Brain pericyte (primary cell): ENCODE measurements around the gene LMAN1.

ENCODE experiments used
- DNase-seq: peaks from one replicate; pipeline ENCODE4 v3.0.0-alpha.2; 2012; ENCODE audit warnings: low read depth, low spot score

Gene LMAN1

GRCh38 chr18:59360381-59360780 is 1.3 kb upstream of the LMAN1 start:
- DNase-seq = no peak

GRCh38 chr18:59359576-59359952 is 499 bp upstream of the LMAN1 start:
- DNase-seq = no peak

DNA sequence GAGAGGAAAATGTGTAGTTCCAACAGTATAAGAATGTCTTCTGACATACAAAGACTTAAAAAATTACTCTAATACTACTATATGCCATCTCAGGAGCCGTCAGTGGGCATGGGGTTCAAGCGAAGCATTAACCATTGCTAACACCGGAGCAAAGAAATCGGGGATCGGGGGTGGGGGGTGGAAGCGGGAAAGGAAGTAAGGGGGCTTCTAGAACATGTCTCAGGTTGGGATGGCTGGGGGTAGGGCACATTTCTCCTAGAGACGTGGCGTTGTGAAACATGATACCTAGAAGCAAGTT is 702 bp downstream of the LMAN1 start:
- DNase-seq = no peak

DNA sequence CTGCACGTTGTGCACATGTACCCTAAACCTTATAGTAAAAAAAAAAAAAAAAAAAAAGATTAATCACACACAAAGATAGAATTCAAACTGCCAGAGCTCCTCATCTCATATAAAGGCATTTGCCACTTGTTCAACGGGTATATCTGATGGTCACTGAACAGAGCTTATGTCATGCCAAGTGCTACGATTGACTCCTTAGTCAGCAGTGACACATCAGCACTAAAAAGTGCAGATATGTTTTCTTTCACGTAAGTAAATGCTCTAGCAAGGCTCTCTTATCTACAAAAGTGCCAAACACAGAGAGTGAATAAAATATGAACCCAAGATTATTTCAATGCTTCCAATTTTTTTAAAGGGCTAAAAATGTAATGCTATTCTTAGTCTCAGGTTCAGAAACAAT is 1.1 kb downstream of the LMAN1 start:
- no peak for DNase-seq

GRCh38 chr18:59354731-59355130 is 4.3 kb downstream of the LMAN1 start:
- no peak for DNase-seq

GRCh38 chr18:59353079-59353680 is 5.9 kb downstream of the LMAN1 start:
- DNase-seq = no peak

DNA sequence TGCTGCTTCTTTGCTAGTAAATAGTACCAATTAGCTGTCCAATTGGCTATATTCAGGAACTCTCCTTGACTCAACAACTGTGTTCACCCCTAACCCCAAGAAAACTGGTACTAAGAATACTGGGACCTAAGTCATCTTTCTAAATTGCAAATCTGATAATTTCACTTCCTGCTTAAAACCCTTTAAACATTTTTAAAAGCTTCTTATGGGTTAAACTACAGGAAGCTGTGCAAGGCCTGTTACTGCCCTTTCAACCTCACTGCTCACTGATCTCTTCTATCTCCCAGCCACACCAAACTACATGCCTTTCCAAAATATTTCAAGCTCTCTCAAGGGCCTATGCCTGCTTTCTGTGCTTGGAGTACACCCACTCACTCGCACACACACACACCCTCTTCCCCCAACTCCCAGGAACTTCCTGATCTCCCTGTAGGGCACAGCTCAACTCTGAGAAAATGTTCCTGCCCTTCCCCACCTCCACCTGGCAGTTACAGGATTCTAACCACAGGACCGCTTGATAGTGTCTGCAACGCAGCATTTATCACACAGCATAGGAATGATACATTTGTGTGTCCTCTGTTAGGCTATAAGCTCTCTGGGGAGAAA is 6.7 kb downstream of the LMAN1 start:
- no peak for DNase-seq

DNA sequence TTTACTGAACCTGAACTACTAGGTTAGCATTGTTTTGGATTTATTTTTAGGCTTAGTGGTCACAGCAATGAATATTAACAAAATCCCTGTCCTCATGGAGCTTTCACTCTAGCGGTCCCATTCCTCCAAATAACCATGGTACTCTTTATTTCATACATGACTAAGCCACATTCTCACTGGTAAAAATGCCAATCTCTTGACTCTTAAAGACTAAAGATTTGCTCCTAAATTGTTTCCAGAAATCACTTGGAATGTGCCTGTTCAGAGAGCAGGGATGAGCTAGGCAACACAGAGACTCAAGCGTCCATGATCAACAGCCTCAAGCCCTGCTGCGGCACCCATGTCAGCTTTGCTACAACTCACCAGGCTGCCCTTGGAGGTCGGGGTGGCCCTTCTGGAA is 13.5 kb downstream of the LMAN1 start:
- no peak for DNase-seq

DNA sequence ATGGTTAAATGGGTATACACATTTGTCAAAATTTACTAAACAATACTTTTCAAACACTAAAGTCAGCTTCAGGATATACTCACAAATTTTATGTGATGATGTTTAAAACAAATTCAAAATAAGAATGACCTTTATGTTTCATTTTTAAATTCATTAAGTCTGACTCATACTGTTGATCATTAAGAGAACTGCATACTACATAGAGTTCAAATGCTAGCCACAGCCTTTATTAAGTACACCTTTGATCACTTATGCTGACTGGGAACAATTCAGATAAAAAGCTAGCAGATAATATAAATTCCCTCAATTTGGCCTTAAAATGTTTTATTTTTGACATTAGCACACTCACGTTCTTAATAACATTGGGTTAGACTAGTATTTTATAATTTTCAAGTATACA is 14.1 kb downstream of the LMAN1 start:
- no peak for DNase-seq

DNA sequence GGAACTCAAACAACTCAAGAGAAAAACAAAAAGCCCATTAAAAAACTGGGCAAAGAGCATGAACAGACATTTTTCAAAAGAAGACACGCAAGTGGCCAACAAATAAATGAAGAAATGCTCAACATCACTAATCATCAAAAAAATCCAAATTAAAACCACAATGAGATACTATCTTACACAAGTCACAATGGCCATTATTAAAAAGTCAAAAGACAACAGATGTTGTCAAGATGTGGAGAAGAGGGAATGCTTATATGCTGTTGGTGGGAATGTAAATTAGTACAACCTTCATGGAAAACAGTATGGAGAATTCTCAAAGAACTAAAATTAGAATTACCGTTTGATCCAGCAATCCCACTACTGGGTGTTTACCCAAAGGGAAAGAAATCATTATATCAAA is 15.1 kb downstream of the LMAN1 start:
- no peak for DNase-seq

GRCh38 chr18:59340817-59341216 is 18.2 kb downstream of the LMAN1 start:
- DNase-seq = no peak

- DNase-seq = no peak
Observed at GRCh38 chr18:59340312-59340711, 18.8 kb downstream of the LMAN1 start.

GRCh38 chr18:59332986-59333385 is 26.1 kb downstream of the LMAN1 start:
- no peak for DNase-seq

DNA sequence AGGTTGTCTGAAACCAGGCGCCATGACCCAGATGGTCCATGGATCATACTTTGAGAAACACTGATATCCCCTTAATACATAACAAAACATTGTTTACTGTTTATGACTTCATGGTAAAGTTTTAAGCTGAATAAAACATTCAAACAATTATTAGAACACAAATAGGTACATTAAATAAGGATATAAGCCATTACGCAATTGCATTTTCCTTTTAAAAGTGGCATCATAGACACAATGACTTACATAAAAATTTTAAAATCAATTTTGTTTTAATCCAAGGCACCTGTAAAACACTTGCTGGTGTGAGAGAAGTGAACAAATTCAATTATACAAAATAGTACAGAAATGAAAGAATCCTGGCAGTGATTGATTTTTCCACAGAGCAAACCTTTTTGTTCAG is 30.4 kb downstream of the LMAN1 start:
- no peak for DNase-seq

GRCh38 chr18:59325965-59326364 is 33.1 kb downstream of the LMAN1 start:
- DNase-seq = no peak

DNA sequence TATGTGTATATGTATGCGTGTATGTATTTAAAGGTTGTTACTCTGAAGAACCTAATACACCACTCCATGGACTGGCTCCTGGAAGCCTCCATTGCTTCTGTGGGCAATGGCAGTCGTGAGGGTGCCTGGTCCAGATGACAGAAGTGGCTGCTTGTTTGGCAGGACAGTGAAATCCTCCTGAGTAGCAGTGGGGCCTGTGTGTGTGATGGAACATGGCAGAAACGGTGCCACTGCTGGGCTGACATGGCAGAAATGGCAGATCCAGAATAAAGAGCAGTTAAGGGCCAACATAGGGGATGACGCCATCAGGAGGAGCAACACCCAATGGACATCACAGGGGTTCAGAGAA is 34.5 kb downstream of the LMAN1 start:
- DNase-seq = no peak

DNA sequence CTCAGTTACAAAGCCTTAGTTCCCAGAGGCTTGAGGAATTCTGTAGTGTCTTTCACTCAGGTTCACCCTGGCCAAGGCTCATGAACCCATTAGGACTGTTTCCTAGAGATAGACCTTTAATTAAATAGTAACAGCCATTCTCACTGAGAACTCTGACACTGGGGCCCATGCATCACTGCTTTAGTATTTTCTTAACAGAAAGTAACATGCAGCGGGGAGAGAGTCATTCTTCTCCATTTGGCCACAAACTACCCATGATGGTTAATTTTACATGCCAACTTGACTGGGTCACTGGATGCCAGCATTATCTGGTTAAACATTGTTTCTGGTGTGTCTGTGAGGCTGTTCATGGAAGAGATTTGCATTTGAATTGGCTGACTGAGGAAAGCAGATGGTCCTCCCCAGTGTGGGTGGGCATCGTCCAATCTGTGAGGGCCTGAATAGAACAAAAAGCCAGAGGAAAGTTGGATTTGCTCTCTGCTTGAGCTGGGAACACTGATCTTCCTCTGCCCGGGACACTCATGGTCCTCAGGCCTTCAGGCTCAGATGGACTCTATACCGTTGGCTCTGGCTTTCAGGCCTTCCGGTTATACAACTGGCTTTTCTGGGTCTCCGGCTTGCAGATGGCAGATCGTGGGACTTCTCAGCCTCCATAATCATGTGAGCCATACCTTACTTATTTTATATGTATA is 35.0 kb downstream of the LMAN1 start:
- no peak for DNase-seq

DNA sequence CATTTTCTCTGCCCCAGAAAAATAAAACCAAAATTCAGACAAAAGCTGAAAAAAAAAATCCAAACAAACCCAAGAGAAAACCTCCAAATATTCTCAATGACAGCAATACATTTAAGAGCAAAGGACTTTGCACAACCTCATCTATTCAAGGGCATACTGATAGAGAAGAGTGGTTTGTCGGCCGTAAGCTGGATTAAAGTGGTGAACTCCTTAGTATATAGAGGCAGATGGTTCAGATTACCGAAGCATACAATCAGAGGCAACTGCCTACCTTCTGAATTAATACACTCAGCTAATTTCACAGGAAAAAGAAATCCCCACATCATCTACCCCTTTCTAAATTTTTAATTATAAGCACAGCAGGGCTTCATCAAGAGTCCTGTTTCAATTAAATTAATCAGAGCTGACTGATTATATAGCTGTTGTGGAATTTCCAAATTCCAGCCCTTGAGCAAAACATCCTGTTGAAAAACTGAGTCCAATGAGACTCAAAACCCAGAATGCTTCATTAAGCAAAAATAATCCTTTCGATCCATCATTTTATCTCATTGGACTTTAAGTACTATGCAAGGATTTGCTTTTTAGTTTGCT is 40.5 kb downstream of the LMAN1 start, which contains the start of gene CPLX4:
Gene CPLX4, minus strand, starts transcription at position 190 of the 591 bp plus-strand sequence. Its CDS starts 187 bp downstream, at position 3.
- DNase-seq = no peak

GRCh38 chr18:59311631-59312030 is 47.4 kb downstream of the LMAN1 start:
- no peak for DNase-seq

DNA sequence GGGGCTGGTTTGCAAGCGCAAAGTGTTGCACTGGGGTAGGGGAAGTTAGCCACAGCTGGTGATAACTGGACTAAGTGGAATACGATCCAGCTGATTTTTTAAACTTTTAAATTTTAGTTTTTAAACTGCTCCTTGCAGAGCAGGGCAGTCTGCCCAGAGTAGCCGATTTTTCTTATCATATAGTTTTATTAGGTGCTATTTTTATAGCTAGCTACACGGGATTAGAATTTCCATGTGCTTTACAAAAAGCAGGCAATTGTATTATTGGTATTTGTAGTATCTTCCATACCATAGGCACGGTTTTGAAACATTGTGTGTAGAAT is 50.2 kb downstream of the LMAN1 start:
- no peak for DNase-seq

DNA sequence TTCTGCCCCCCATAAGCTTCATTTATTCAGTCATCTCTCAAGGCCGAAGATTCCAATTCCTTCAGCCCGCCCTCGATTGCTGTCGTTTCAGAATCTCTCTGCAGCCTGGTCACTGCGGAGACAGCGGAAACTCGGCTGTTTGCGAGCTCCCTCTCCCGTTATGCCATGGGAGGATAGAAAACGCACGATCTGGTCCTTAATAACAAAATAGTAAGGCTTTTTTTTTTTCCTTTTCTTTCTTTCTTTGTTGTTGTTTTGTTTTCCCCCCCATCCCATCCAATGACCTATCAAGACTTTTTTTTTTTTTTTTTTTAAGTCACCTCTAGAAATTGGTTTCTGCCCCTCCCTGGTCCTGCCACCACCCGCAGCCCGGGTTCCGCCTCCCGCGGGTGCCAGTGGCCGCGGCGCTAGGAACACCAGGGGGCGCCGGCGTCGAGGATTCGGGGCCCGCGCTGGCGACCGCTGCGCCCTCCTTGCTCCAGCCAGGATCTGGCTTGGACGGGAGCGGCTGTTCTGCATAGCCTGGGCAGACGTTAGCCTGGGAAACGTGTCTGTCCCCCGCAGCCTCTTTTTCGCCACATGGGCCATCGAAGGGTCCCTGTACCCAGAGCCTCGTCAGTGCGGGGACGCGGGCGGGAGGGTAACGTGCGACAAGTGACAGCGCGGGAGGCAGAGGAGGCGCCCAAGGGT is 50.7 kb downstream of the LMAN1 start:
- DNase-seq = no peak

DNA sequence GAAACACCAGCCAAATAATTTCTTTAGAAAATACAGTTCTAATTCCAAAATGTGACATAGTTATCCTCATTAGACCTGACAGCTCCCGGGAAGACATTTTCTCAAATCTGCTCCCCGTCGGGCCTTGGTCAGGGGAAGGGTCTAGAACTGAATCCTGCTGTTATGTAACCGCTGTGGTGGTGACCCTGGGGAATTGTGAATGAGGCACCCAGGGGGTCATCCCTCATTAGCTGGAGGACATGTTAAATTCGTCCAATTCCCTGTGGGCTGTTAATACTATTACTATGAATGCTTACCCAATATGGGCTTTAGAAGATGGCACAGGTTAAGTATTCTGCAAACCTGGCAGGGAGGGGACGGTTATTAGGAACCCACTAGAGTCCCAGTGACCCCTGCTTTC is 52.4 kb downstream of the LMAN1 start:
- no peak for DNase-seq

DNA sequence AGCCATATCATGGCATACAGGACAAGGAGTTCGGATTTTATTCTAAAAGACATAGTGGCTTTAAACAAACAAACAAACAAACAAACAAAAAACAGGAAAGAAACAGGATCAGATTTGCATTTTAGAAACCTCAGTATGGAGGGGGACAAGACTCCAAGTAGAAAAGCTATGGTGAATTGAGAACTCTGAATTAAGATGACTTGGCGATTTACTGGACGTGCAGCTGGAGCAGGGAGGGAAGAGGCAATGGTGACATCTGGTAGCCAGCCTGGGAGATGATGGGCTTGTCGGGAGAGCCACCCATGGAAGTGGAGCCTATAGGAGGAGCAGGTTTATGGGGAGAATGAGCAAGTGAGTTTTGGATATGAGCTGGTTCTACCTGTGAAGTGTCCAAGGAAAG is 53.8 kb downstream of the LMAN1 start:
- no peak for DNase-seq
